ENCODE measurements around the gene FILIP1L. TPM values are rescaled to one million over a fixed set of nuclear protein-coding genes. Genes with fewer than 3 reads are reported as not detected.

FILIP1L gene
- total RNA-seq, 1 experiment from 2014 or later, result 0.17 TPM

DNA sequence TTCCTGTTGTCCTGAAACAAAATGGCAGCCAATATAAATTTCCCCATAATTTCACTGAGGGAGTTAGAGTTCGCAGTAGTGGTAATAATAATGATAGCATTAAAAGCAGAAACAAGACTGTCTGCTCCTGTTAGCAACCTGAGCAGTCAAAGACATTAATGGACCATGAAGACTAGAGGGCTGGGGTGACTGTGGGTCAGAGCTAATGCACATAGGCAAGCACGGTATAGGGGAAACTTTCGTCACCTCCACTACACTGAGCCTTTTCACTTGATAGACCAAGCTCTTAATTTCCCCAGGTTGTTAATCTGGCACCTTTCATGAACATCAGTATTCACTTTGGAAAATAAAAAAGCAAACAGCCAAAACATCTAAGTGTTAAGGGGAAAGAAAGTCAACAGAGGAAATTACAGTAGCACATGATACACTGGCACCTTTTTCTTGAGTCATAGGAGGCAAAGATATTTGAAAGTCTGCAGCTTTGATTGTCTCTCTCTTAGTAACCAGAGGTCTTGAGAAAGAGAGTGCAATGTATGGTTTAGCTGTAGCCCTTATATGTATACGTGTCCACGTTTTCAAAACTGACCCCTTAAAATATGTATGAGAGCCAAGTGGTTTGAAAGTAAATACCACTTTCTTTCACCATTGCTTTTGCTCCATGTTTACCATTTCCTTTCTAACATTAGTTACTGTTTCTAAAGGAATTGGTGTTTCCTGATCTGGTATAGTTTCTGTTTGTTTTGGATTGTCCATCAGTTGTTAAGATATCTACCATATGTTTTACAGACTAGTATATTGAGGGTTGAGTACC lies 104.8 kb downstream of the FILIP1L start:
- BruUV-seq (replicated peaks), result no TSS peak
- H2AFZ ChIP-seq (ENCODE audit: low read depth, low read length, poor library complexity, severe bottlenecking), result no peak overlapping the region
- no peaks in the 10 kb centered on the region for H3K36me3 ChIP-seq (ENCODE audit: control insufficient read depth in 1 of 2, insufficient read depth in 2 of 2, low read length in 2 of 2)
- no peaks in the 10 kb centered on the region for H3K79me2 ChIP-seq (ENCODE audit: insufficient read depth, low read length)
- no peaks in the 10 kb centered on the region for H3K4me1 ChIP-seq (ENCODE audit: control insufficient read depth in 1 of 2, insufficient read depth in 2 of 2, low read length in 2 of 2)
- no peak for TF ChIP-seq ZNF274 (IDR thresholded peaks at IDR 0.05; ENCODE audit: low read depth, low read length)
- no peak for TF ChIP-seq CBX3 (IDR thresholded peaks at IDR 0.05; ENCODE audit: low read depth)
- TF ChIP-seq, protein P1, sequence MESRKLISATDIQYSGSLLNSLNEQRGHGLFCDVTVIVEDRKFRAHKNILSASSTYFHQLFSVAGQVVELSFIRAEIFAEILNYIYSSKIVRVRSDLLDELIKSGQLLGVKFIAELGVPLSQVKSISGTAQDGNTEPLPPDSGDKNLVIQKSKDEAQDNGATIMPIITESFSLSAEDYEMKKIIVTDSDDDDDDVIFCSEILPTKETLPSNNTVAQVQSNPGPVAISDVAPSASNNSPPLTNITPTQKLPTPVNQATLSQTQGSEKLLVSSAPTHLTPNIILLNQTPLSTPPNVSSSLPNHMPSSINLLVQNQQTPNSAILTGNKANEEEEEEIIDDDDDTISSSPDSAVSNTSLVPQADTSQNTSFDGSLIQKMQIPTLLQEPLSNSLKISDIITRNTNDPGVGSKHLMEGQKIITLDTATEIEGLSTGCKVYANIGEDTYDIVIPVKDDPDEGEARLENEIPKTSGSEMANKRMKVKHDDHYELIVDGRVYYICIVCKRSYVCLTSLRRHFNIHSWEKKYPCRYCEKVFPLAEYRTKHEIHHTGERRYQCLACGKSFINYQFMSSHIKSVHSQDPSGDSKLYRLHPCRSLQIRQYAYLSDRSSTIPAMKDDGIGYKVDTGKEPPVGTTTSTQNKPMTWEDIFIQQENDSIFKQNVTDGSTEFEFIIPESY (IDR thresholded peaks at IDR 0.05; ENCODE audit: extremely low read depth, insufficient replicate concordance, low read length), result no peak
- no peak for TF ChIP-seq RAD21 (IDR thresholded peaks at IDR 0.05; ENCODE audit: low read depth)
- no peak for TF ChIP-seq EZH2phosphoT487 (IDR thresholded peaks at IDR 0.05; ENCODE audit: borderline replicate concordance)
- H3K27ac ChIP-seq (ENCODE audit: low read depth, low read length), result no peak overlapping the region
- intact Hi-C loops (cut with micrococcal nuclease), result no loop called here
- 0 out of 2 replicates have a peak, but pooled peaks cover 2% of the 10 kb centered on the region for H3K9me2 ChIP-seq (ENCODE audit: insufficient read depth)
- no peak overlapping the region for H3K4me3 ChIP-seq (replicated peaks in 1 of 2; ENCODE audit: low read depth in 1 of 2, low read length in 2 of 2)
- ChIA-PET POLR2A (no interaction called here), CTCF (no interaction called here), RAD21 (ENCODE audit: low non-redundant PET in 1 of 2, low total read pairs in 2 of 2, uncharacterized antibody in 2 of 2, unreplicated experiment in 2 of 2) (no interaction called here)
- ATAC-seq (no peak), DNase-seq (ENCODE audit: low read depth, low spot score) (no peak)
- no peaks in the 10 kb centered on the region for H3K9me3 ChIP-seq (ENCODE audit: control insufficient read depth in 1 of 2, insufficient read depth in 1 of 2, low read depth in 1 of 2, low read length in 2 of 2)
- H4K20me1 ChIP-seq (ENCODE audit: insufficient read depth), result no peaks in the 10 kb centered on the region
- H3K9ac ChIP-seq (ENCODE audit: low read length), result no peak overlapping the region
- H3K27me3 ChIP-seq (ENCODE audit: insufficient read depth, low read length), result no peaks in the 10 kb centered on the region
- H3K4me2 ChIP-seq (ENCODE audit: low read length), result no peak overlapping the region

All from HCT116 (cell line).